Neuronal stem cell (in vitro differentiated cells): ENCODE data around the gene OR51V1.
A peak's percentile ranks its signal among the peaks of the same experiment; 100 is the strongest.

Experiments used
- DNase-seq: peaks from one replicate; pipeline ENCODE4 v3.0.0-alpha.2; 2013; ENCODE audit warnings: low spot score
- H2AFZ ChIP-seq: one replicate; pipeline ENCODE4 v1.6.1; 2013; ENCODE audit warnings: mild to moderate bottlenecking, low read length, inconsistent platforms
- H2AK5ac ChIP-seq: 2 replicates; pipeline ENCODE4 v1.6.1; 2013; ENCODE audit warnings: low read depth, mild to moderate bottlenecking, inconsistent platforms, low read length, moderate library complexity, mixed read lengths
- H2BK120ac ChIP-seq: 2 replicates; pipeline ENCODE4 v1.6.1; 2013; ENCODE audit warnings: low read depth, mild to moderate bottlenecking, inconsistent platforms, low read length, moderate library complexity, mixed read lengths
- H2BK12ac ChIP-seq: one replicate; pipeline ENCODE4 v1.6.1; 2013; ENCODE audit warnings: low read length, inconsistent platforms
- H2BK15ac ChIP-seq: 2 replicates; pipeline ENCODE4 v1.6.1; 2013; ENCODE audit warnings: mild to moderate bottlenecking, low read length, inconsistent platforms, mixed read lengths
- H2BK5ac ChIP-seq: one replicate; pipeline ENCODE4 v1.6.1; 2013; ENCODE audit warnings: inconsistent platforms, mild to moderate bottlenecking, low read length, moderate library complexity
- H3K14ac ChIP-seq: one replicate; pipeline ENCODE4 v1.6.1; 2013; ENCODE audit warnings: low read length, inconsistent platforms
- H3K18ac ChIP-seq: 2 replicates; pipeline ENCODE4 v1.6.1; 2013; ENCODE audit warnings: low read length, inconsistent platforms
- H3K23ac ChIP-seq: 2 replicates; pipeline ENCODE4 v1.6.1; 2013; ENCODE audit warnings: low read depth, mild to moderate bottlenecking, mixed read lengths, low read length, inconsistent platforms; ENCODE audit not compliant: poor library complexity
- H3K27ac ChIP-seq: replicated peaks from 3 replicates; pipeline ENCODE4 v1.5.1; 2013; ENCODE audit warnings: low read length, inconsistent platforms
- H3K27me3 ChIP-seq, 3 experiments: 2 replicates each; pipeline ENCODE4 v1.6.1; 2013; ENCODE audit warnings: low read length in 3 of 3, mild to moderate bottlenecking in 2 of 3, inconsistent platforms in 1 of 3, low read depth in 1 of 3, mixed read lengths in 1 of 3, moderate library complexity in 1 of 3; ENCODE audit not compliant: control insufficient read depth in 3 of 3, insufficient read depth in 3 of 3
- H3K36me3 ChIP-seq, 2 donors: replicated peaks in 1 of 2; 2 replicates each; pipeline ENCODE4 v1.6.1; 2013; ENCODE audit warnings: low read length in 2 of 2; ENCODE audit not compliant: control insufficient read depth in 2 of 2, insufficient read depth in 2 of 2
- H3K4ac ChIP-seq: 2 replicates; pipeline ENCODE4 v1.6.1; 2013; ENCODE audit warnings: inconsistent platforms, mild to moderate bottlenecking, low read length, moderate library complexity
- H3K4me1 ChIP-seq, 2 donors: 1 replicate in 1 of 2; 2 replicates in 1 of 2; pipeline ENCODE4 v1.6.1; 2013; ENCODE audit warnings: low read length in 2 of 2, low read depth in 1 of 2; ENCODE audit not compliant: control insufficient read depth in 2 of 2, insufficient read depth in 1 of 2
- H3K4me2 ChIP-seq: one replicate; pipeline ENCODE4 v1.6.1; 2013; ENCODE audit warnings: mild to moderate bottlenecking, low read length, inconsistent platforms; ENCODE audit not compliant: insufficient read depth, poor library complexity, severe bottlenecking
- H3K4me3 ChIP-seq, 2 donors: 2 replicates each; pipeline ENCODE4 v1.5.1; 2013; ENCODE audit warnings: low read length in 2 of 2, mild to moderate bottlenecking in 2 of 2, inconsistent platforms in 1 of 2, moderate library complexity in 1 of 2
- H3K79me1 ChIP-seq: one replicate; pipeline ENCODE4 v1.6.1; 2013; ENCODE audit warnings: low read depth, mild to moderate bottlenecking, inconsistent platforms, low read length, moderate library complexity
- H3K9ac ChIP-seq: one replicate; pipeline ENCODE4 v1.6.1; 2013; ENCODE audit warnings: mild to moderate bottlenecking, low read depth, low read length, inconsistent platforms; ENCODE audit not compliant: poor library complexity
- H3K9me3 ChIP-seq, 2 donors: replicated peaks in 1 of 2; 2 replicates each; pipeline versions ENCODE3 to v1.6.1; 2013; ENCODE audit warnings: low read length in 2 of 2, mild to moderate bottlenecking in 2 of 2, inconsistent platforms in 1 of 2, low read depth in 1 of 2, mixed read lengths in 1 of 2, moderate library complexity in 1 of 2; ENCODE audit not compliant: control insufficient read depth in 2 of 2, insufficient read depth in 1 of 2
- H4K8ac ChIP-seq: one replicate; pipeline ENCODE4 v1.6.1; 2013; ENCODE audit warnings: low read depth, mild to moderate bottlenecking, inconsistent platforms, low read length, moderate library complexity
- H4K91ac ChIP-seq: one replicate; pipeline ENCODE4 v1.6.1; 2013; ENCODE audit warnings: low read length, low read depth, mild to moderate bottlenecking, inconsistent platforms; ENCODE audit not compliant: poor library complexity
- WGBS, 2 donors: extraction: QIAGEN DNeasy Blood & Tissue Kit; methylation state at CpG; one replicate each; pipeline ENCODE4 v1.1.7; 2013; ENCODE audit warnings: missing lambda C conversion rate in 2 of 2, mixed read lengths in 1 of 2; ENCODE audit not compliant: insufficient read length in 2 of 2, insufficient replicate concordance in 1 of 2; ENCODE audit errors: extremely low coverage in 2 of 2; 5-methylcytosine and 5-hydroxymethylcytosine counted together

OR51V1 gene

DNA sequence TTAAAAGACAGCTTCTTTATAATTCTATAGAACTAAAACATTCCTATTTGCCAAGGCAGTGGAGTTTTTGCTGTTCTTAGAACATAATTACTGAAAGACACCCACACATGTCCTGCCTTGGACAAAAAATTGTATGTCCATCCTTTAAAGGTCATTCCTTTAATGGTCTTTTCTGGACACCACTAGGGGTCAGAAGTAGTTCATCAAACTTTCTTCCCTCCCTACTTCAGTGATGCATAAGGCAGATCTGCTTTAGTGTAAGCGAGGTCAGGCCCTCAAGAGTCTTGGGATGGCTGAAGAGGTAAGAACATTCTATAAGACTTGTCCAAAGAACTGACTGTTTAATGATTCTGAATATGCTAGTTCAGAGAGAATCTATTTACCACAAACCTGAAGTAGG is 4.3 kb upstream of the OR51V1 start:
- H4K8ac ChIP-seq: no peak overlapping the region
- H2BK120ac ChIP-seq: no peak overlapping the region
- H2AK5ac ChIP-seq: no peak overlapping the region
- no peak overlapping the region for H3K9ac ChIP-seq
- H3K14ac ChIP-seq: no peak overlapping the region
- no CpG with 5 or more reads among the region's 1 CpG for WGBS, 2 donors
- no peak overlapping the region for H3K27ac ChIP-seq
- peak; percentile 44 for DNase-seq
- no peaks in the 10 kb centered on the region for H3K36me3 ChIP-seq
- no peaks in the 10 kb centered on the region for H3K27me3 ChIP-seq
- H3K4me3 ChIP-seq: no peak overlapping the region
- H2BK12ac ChIP-seq: no peak overlapping the region
- H3K4me2 ChIP-seq: no peak overlapping the region
- H4K91ac ChIP-seq: no peak overlapping the region
- H3K9me3 ChIP-seq: no peaks in the 10 kb centered on the region
- H2BK5ac ChIP-seq: no peak overlapping the region
- H3K4me1 ChIP-seq: no peaks in the 10 kb centered on the region
- H2BK15ac ChIP-seq: no peak overlapping the region
- H3K18ac ChIP-seq: no peak overlapping the region
- no peak overlapping the region for H2AFZ ChIP-seq
- H3K23ac ChIP-seq: no peak overlapping the region
- H3K79me1 ChIP-seq: no peaks in the 10 kb centered on the region
- no peak overlapping the region for H3K4ac ChIP-seq

DNA sequence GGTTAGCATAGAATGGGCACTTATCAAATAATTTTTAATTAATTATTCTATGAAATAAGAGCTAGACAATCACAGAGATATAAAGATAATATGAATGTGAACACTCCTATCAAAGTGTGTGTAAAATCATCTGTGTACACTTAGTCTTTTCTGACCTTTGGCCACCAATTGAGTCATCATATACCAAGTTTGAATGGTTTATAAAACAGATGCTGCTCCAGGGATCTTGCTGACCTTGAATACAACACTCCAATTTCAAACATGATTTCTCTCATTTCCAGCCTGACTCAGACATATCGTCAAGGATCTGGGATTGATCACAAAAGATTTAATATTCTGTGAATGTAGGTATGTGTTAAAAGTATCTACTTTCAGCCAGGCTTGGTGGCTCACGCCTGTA is 2.9 kb upstream of the OR51V1 start:
- no peak overlapping the region for H2AFZ ChIP-seq
- no peaks in the 10 kb centered on the region for H3K79me1 ChIP-seq
- H3K4ac ChIP-seq: no peak overlapping the region
- H3K4me2 ChIP-seq: no peak overlapping the region
- H3K9ac ChIP-seq: no peak overlapping the region
- DNase-seq: no peak
- H2AK5ac ChIP-seq: no peak overlapping the region
- no peak overlapping the region for H2BK15ac ChIP-seq
- H4K91ac ChIP-seq: no peak overlapping the region
- H3K36me3 ChIP-seq: no peaks in the 10 kb centered on the region
- H3K14ac ChIP-seq: no peak overlapping the region
- no CpG with 5 or more reads among the region's 2 CpGs for WGBS, 2 donors
- H3K23ac ChIP-seq: no peak overlapping the region
- no peaks in the 10 kb centered on the region for H3K27me3 ChIP-seq
- H2BK5ac ChIP-seq: no peak overlapping the region
- no peak overlapping the region for H3K27ac ChIP-seq
- H2BK120ac ChIP-seq: no peak overlapping the region
- H3K18ac ChIP-seq: no peak overlapping the region
- no peak overlapping the region for H3K4me3 ChIP-seq
- no peak overlapping the region for H4K8ac ChIP-seq
- no peak overlapping the region for H2BK12ac ChIP-seq
- no peaks in the 10 kb centered on the region for H3K9me3 ChIP-seq
- H3K4me1 ChIP-seq: no peaks in the 10 kb centered on the region

DNA sequence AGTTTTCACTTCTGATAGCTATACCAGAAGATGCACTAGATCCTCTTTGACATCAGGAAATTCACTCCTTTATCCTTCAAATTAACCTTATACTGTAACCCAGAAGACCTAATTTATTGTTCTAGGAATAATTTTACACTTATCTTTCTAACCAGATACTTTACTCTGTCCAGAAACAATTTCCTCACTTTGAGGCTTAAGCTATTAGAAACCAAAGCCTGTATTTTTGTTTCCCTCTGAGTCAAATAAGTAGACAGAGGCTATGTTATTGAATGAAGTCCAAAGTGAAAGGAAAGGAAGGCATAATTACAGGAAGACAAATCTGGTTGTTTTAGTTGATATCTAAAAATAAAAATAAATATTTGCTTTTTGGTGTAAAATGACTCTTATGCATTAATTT is 2.2 kb downstream of the OR51V1 start:
- Histone ChIP-seq H4K91ac (no peak overlapping the region), H4K8ac (no peak overlapping the region), H3K79me1 (no peaks in the 10 kb centered on the region), H2AFZ (no peak overlapping the region), H2BK5ac (no peak overlapping the region), H3K4ac (no peak overlapping the region), H3K4me1 (no peaks in the 10 kb centered on the region), H3K27ac (no peak overlapping the region), H3K9ac (no peak overlapping the region), H2BK120ac (no peak overlapping the region), H3K27me3 (no peaks in the 10 kb centered on the region), H3K18ac (no peak overlapping the region), H3K36me3 (no peaks in the 10 kb centered on the region), H3K9me3 (no peaks in the 10 kb centered on the region), H2BK12ac (no peak overlapping the region), H3K23ac (no peak overlapping the region), H3K14ac (no peak overlapping the region), H3K4me2 (no peak overlapping the region), H2AK5ac (no peak overlapping the region), H2BK15ac (no peak overlapping the region), H3K4me3 (no peak overlapping the region)
- no peak for DNase-seq

DNA sequence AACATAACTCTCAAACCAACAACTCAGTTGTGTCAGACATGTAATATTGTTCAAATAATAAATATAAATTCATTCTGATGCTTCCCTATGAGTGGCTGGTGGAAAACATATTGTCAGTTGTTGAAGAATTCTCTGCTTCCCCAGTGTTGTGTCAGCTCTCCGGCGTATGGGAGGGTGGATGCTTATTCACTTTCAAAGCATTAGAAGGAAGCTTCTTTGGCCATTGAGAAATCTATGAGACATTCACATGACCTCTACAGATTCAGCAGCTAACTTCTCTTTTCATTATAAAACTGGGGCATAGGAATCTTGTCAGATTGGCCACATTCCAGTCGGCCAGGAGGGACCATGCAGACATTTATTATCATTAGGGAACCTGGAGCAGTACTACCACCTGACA is 2.9 kb downstream of the OR51V1 start:
- H3K36me3 ChIP-seq: no peaks in the 10 kb centered on the region
- H3K18ac ChIP-seq: no peak overlapping the region
- no peak overlapping the region for H3K27ac ChIP-seq
- no peak overlapping the region for H2AK5ac ChIP-seq
- H3K23ac ChIP-seq: no peak overlapping the region
- H2BK5ac ChIP-seq: no peak overlapping the region
- no peak overlapping the region for H2BK120ac ChIP-seq
- no peaks in the 10 kb centered on the region for H3K27me3 ChIP-seq
- no peak overlapping the region for H4K8ac ChIP-seq
- peaks cover 0 to under 1% of the 10 kb centered on the region in 2 donors for H3K9me3 ChIP-seq
- no peak overlapping the region for H4K91ac ChIP-seq
- no peak overlapping the region for H3K4ac ChIP-seq
- no peak overlapping the region for H3K14ac ChIP-seq
- no peak overlapping the region for H3K4me3 ChIP-seq
- no peak overlapping the region for H3K4me2 ChIP-seq
- no peak overlapping the region for H2BK15ac ChIP-seq
- no peak overlapping the region for H3K9ac ChIP-seq
- WGBS, 2 donors: no CpG with 5 or more reads among the region's 3 CpGs
- H3K4me1 ChIP-seq: no peaks in the 10 kb centered on the region
- DNase-seq: no peak
- no peak overlapping the region for H2BK12ac ChIP-seq
- H2AFZ ChIP-seq: no peak overlapping the region
- no peaks in the 10 kb centered on the region for H3K79me1 ChIP-seq
